HepG2 (cell line): ENCODE results near the gene SZRD1. TPM values are rescaled to one million over a fixed set of nuclear protein-coding genes. Genes with fewer than 3 reads are reported as not detected.

ENCODE experiments used
- ATAC-seq: fragments of 200-7000 bp; cut with Tn5 transposase; 3 replicates; pipeline ENCODE4 v1.9.1; 2020; ENCODE audit warnings: mild to moderate bottlenecking, moderate library complexity
- BruUV-seq: library from RNA; stranded (reverse); fragments of 400-500 nt; replicated peaks from 2 replicates; lab custom pipeline; 2021; lab: Mats Ljungman, UMichigan
- CTCF ChIA-PET: fragments of 300-600 bp; formaldehyde crosslinking; extraction: SDS; loops from one replicate; lab custom pipeline; 2021; ENCODE audit warnings: low total read pairs, inconsistent platforms, low intra/inter-chr PET ratio; lab: Yijun Ruan, JAX
- POLR2A ChIA-PET: fragments of 350-600 bp; sonication (Branson Sonifier 250); formaldehyde crosslinking; loops from one replicate; lab custom pipeline; 2020; ENCODE audit warnings: antibody characterized with exemption, inconsistent platforms; lab: Yijun Ruan, JAX
- DNase-seq: peaks from one replicate; pipeline ENCODE4 v3.0.0-alpha.2; 2015; ENCODE audit warnings: low spot score
- FAIRE-seq: peaks from 3 replicates; lab custom pipeline; 2011; peaks lifted over from hg19 to GRCh38; lab: Jason Lieb, UNC
- H2AFZ ChIP-seq: one replicate; pipeline ENCODE4 v1.6.1; 2011; ENCODE audit warnings: low read length, inconsistent platforms
- H3K27ac ChIP-seq: fragments of 300-600 bp; 3 replicates; pipeline ENCODE4 v1.8.0; 2011; ENCODE audit warnings: mixed run types, mild to moderate bottlenecking, mixed read lengths, low read length, inconsistent platforms; ENCODE audit not compliant: insufficient read depth; ENCODE audit errors: extremely low read length
- H3K27me3 ChIP-seq, 2 experiments: fragments of 200-600 bp in 1 of 2; 2 replicates in 1 of 2; 3 replicates in 1 of 2; pipeline versions ENCODE4 v1.6.0 to v1.8.0; 2011; ENCODE audit warnings: low read length in 2 of 2, mild to moderate bottlenecking in 2 of 2, moderate library complexity in 2 of 2, inconsistent platforms in 1 of 2; ENCODE audit not compliant: insufficient read depth in 2 of 2, control insufficient read depth in 1 of 2
- H3K36me3 ChIP-seq, 2 experiments: fragments of 200-600 bp in 1 of 2; replicated peaks in 1 of 2; 2 replicates in 1 of 2; 3 replicates in 1 of 2; pipeline versions ENCODE4 v1.5.1 to v1.8.0; 2011; ENCODE audit warnings: low read length in 2 of 2, inconsistent platforms in 1 of 2; ENCODE audit not compliant: insufficient read depth in 2 of 2, control insufficient read depth in 1 of 2
- H3K4me1 ChIP-seq: 2 replicates; pipeline ENCODE4 v1.5.1; 2012; ENCODE audit warnings: low read length, inconsistent platforms; ENCODE audit not compliant: insufficient read depth
- H3K4me2 ChIP-seq: 2 replicates; pipeline ENCODE4 v1.6.0; 2011; ENCODE audit warnings: low read depth, low read length, inconsistent platforms
- H3K4me3 ChIP-seq, 3 experiments: fragments of 200-600 bp in 1 of 3; sonication (generic), shearing (Covaris generic) in 1 of 3; replicated peaks in 1 of 3; 2 replicates each; pipeline ENCODE4 v1.5.1; 2011 to 2016; ENCODE audit warnings: low read length in 3 of 3, inconsistent platforms in 2 of 3, low read depth in 2 of 3, mild to moderate bottlenecking in 2 of 3, control low read depth in 1 of 3, mixed read lengths in 1 of 3; ENCODE audit not compliant: insufficient read depth in 1 of 3
- H3K79me2 ChIP-seq: one replicate; pipeline ENCODE4 v1.6.1; 2011; ENCODE audit warnings: low read length, inconsistent platforms; ENCODE audit not compliant: insufficient read depth
- H3K9ac ChIP-seq: 2 replicates; pipeline ENCODE4 v1.6.0; 2011; ENCODE audit warnings: mild to moderate bottlenecking, low read depth, low read length, inconsistent platforms; ENCODE audit not compliant: insufficient read depth
- H3K9me3 ChIP-seq: 2 replicates; pipeline ENCODE4 v1.5.1; 2012; ENCODE audit warnings: mild to moderate bottlenecking, low read length
- H4K20me1 ChIP-seq: 2 replicates; pipeline ENCODE4 v1.6.0; 2011; ENCODE audit warnings: inconsistent platforms, mild to moderate bottlenecking, low read length, moderate library complexity; ENCODE audit not compliant: insufficient read depth
- CAMTA2 ChIP-seq: sonication (generic); formaldehyde crosslinking; IDR thresholded peaks from 2 replicates; pipeline ENCODE4 v1.4.0; 2020; ENCODE audit warnings: mild to moderate bottlenecking, missing genetic modification reagents, borderline replicate concordance
- CEBPG ChIP-seq: IDR thresholded peaks from 2 replicates; pipeline ENCODE4 v1.6.1; 2016
- CREM ChIP-seq, 2 experiments: sonication (generic) in 1 of 2; formaldehyde crosslinking in 1 of 2; IDR thresholded peaks; 2 replicates each; pipeline versions ENCODE4 v1.4.0 to v1.6.1; 2016 to 2020; ENCODE audit warnings: antibody characterized with exemption in 1 of 2, mild to moderate bottlenecking in 1 of 2, missing genetic modification reagents in 1 of 2
- HDAC6 ChIP-seq: fragments of 200-600 bp; sonication (generic); IDR thresholded peaks from 2 replicates; pipeline ENCODE4 v1.7.0; 2017; ENCODE audit warnings: mild to moderate bottlenecking, antibody characterized with exemption, low read length, low read depth
- HOXD1 ChIP-seq: sonication (generic); formaldehyde crosslinking; IDR thresholded peaks from 2 replicates; pipeline ENCODE4 v1.5.0; 2020; ENCODE audit warnings: missing genetic modification reagents
- NAIF1 ChIP-seq: sonication (generic); formaldehyde crosslinking; IDR thresholded peaks from 2 replicates; pipeline ENCODE4 v1.5.0; 2020; ENCODE audit warnings: mild to moderate bottlenecking, missing genetic modification reagents, borderline replicate concordance
- NFKBIZ ChIP-seq: IDR thresholded peaks from 2 replicates; pipeline ENCODE4 v1.6.1; 2018; ENCODE audit warnings: missing genetic modification reagents, missing compliant biosample characterization
- ZKSCAN1 ChIP-seq: fragments of 150-350 bp; IDR thresholded peaks from 2 replicates; pipeline ENCODE4 v1.6.1; 2014; ENCODE audit warnings: low read length
- ZNF10 ChIP-seq: sonication (generic); formaldehyde crosslinking; IDR thresholded peaks from 2 replicates; pipeline ENCODE4 v1.4.0; 2020; ENCODE audit warnings: mild to moderate bottlenecking, low read depth, missing genetic modification reagents, borderline replicate concordance
- ZNF121 ChIP-seq: sonication (generic); formaldehyde crosslinking; IDR thresholded peaks from 2 replicates; pipeline ENCODE4 v1.5.0; 2020; ENCODE audit warnings: mild to moderate bottlenecking, missing genetic modification reagents
- ZNF317 ChIP-seq: sonication (generic); formaldehyde crosslinking; IDR thresholded peaks from 2 replicates; pipeline ENCODE4 v1.5.0; 2020; ENCODE audit warnings: mild to moderate bottlenecking, missing genetic modification reagents
- ZNF891 ChIP-seq: sonication (generic); formaldehyde crosslinking; IDR thresholded peaks from 2 replicates; pipeline ENCODE4 v1.5.0; 2020; ENCODE audit warnings: mild to moderate bottlenecking, missing genetic modification reagents
- WGBS: methylation state at CpG from one replicate; pipeline ENCODE4 v1.1.6; 2017; ENCODE audit warnings: low lambda C conversion rate; 5-methylcytosine and 5-hydroxymethylcytosine counted together
- in situ Hi-C: cut with HindIII; loops from 2 replicates; pipeline ENCODE4 v1.10.0; 2017; ENCODE audit warnings: low pct_unique_long_range_greater_than_20kb; ENCODE audit not compliant: extremely low pct_ligation_motif_present
- intact Hi-C: fragments of 100-400 bp; cut with micrococcal nuclease; formaldehyde crosslinking; loops from one replicate; pipeline ENCODE4 v1.10.0; 2022; ENCODE audit not compliant: unreplicated experiment
- polyA plus RNA-seq, 8 experiments: library from polyadenylated mRNA; depleted of rRNA in 3 of 8; stranded (reverse) in 7 of 8; unstranded in 1 of 8; fragments of >200 nt; fragmentation: Illumina TruSeq in 4 of 8; extraction: Trizol in 4 of 8; gene quantifications; 2 replicates each; pipeline versions ENCODE4 v1.2.1 to v1.2.3, GENCODE V29; 2011 to 2016; ENCODE audit warnings: low read depth in 4 of 8, missing spikeins in 1 of 8, mixed read lengths in 1 of 8; ENCODE audit not compliant: insufficient read depth in 1 of 8
- total RNA-seq, 5 experiments: library from RNA; depleted of rRNA; stranded (reverse); fragments of >200 nt; fragmentation: Illumina TruSeq; extraction: Trizol; gene quantifications; 2 replicates each; pipeline ENCODE4 v1.2.3, GENCODE V29; 2016; ENCODE audit warnings: low read depth in 1 of 5

The SZRD1 gene
- total and polyA plus RNA-seq, 2 of the 13 experiments (the other 11 are each of a cell fraction or from before 2014, with no cell fraction given) = 28.5 to 41.4 TPM

DNA sequence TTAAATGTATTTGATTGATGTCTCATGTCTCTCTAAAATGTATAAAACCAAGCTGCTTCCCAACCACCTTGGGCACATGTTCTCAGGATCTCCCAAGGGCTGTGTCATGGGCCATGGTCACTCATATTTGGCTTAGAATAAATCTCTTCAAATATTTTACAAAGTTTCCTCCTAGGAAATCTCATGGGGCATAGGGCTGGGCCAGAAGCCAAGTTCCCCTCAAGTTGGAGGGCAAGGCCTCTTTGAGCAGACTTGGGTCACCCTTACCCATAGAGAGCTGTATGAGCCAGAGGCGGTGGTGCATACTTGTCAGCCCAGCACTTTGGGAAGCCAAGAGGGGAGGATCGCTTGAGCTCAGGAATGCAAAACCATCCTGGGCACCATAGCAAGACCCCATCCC is 12.4 kb upstream of the SZRD1 start:
- no peaks in the 10 kb centered on the region; a peak in 1 of 5 replicates for H3K27me3 ChIP-seq
- no peak overlapping the region for H3K4me3 ChIP-seq
- BruUV-seq = no TSS peak
- H3K4me2 ChIP-seq = no peak overlapping the region
- DNase-seq (no peak), FAIRE-seq (no peak), ATAC-seq (no peak)
- peaks cover 26% of the 10 kb centered on the region for H3K79me2 ChIP-seq
- no peak overlapping the region for H2AFZ ChIP-seq
- no peak overlapping the region for H3K9ac ChIP-seq
- POLR2A ChIA-PET = no interaction called here
- H3K27ac ChIP-seq = no peak overlapping the region
- CTCF ChIA-PET = no interaction called here
- intact Hi-C loops (no loop called here), in situ Hi-C loops (no loop called here)
- TF ChIP-seq HDAC6 (no peak), ZNF121 (CRISPR knock-in tag) (peak; percentile 25; the same call in 1 of the 2 replicates), NAIF1 (no peak), CEBPG (CRISPR knock-in tag) (no peak), NFKBIZ (CRISPR knock-in tag) (no peak), ZNF891 (no peak), ZNF10 (no peak)
- peaks cover 9% of the 10 kb centered on the region for H4K20me1 ChIP-seq
- peaks cover 27% of the 10 kb centered on the region for H3K4me1 ChIP-seq
- WGBS = 100% methylated on average over 2 of the region's 2 CpGs
- H3K36me3 ChIP-seq = no peaks in the 10 kb centered on the region
- no peaks in the 10 kb centered on the region for H3K9me3 ChIP-seq

DNA sequence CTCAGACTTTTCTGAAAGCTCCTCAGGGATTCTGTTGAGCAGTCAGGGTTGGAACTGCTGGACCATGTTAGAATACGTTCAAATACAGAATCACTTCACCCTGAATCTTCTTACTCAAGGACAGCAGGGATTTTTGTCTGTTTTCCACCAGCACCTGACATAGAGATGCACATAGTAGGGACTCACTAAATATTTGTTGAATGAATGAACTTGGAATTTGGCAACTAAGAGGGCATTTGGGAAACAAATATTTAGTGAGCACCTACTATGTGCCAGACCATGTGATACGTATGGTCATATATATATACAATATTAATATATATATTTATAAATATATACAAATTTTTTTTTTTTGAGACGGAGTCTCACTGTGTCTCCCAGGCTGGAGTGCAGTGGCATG is 10.2 kb upstream of the SZRD1 start:
- intact Hi-C loops = no loop called here
- Histone ChIP-seq H3K9me3 (no peaks in the 10 kb centered on the region), H3K79me2 (peaks cover 3% of the 10 kb centered on the region), H2AFZ (no peak overlapping the region), H3K9ac (no peak overlapping the region), H3K27me3 (no peaks in the 10 kb centered on the region; a peak in 1 of 5 replicates), H3K4me3 (no peak overlapping the region), H3K27ac (no peak overlapping the region), H4K20me1 (no peaks in the 10 kb centered on the region), H3K36me3 (no peaks in the 10 kb centered on the region), H3K4me1 (peaks cover 11% of the 10 kb centered on the region), H3K4me2 (no peak overlapping the region)
- in situ Hi-C loops = no loop called here
- WGBS = 54% methylated on average over 3 of the region's 3 CpGs
- ChIA-PET CTCF (no interaction called here), POLR2A (no interaction called here)
- DNase-seq (no peak), ATAC-seq (no peak), FAIRE-seq (no peak)
- TF ChIP-seq CREM (IDR thresholded peaks at IDR 0.05) (no peak), CREM (CRISPR knock-in tag; IDR thresholded peaks at IDR 0.05) (no peak), ZNF317 (no peak), CAMTA2 (CRISPR knock-in tag) (no peak), HOXD1 (no peak), ZKSCAN1 (peak; percentile 94)
- no TSS peak for BruUV-seq
